Mononuclear cell (primary cell): ENCODE data around the gene TP53BP2. TPM values are rescaled to one million over a fixed set of nuclear protein-coding genes. Genes with fewer than 3 reads are reported as not detected.
"Not testable (repeated sequence)": the region's sequence is repeated elsewhere in the genome, so short reads cannot be mapped to it uniquely, and the experiment has no call there.

Experiments
- H3K27me3 ChIP-seq: 2 replicates; pipeline ENCODE4 v1.6.0; 2011; ENCODE audit warnings: low read length, control low read depth; ENCODE audit not compliant: insufficient read depth
- H3K4me1 ChIP-seq: 2 replicates; pipeline ENCODE4 v1.5.1; 2011; ENCODE audit warnings: mild to moderate bottlenecking, low read length, control low read depth; ENCODE audit not compliant: insufficient read depth
- H3K4me3 ChIP-seq: 2 replicates; pipeline ENCODE4 v1.5.1; 2011; ENCODE audit warnings: mild to moderate bottlenecking, low read length, moderate library complexity
- H3K9me3 ChIP-seq: 2 replicates; pipeline ENCODE4 v1.5.1; 2011; ENCODE audit warnings: low read depth, mild to moderate bottlenecking, control low read depth, low read length
- total RNA-seq: library from RNA; depleted of rRNA; stranded (reverse); fragments of >200 nt; gene quantifications from one replicate; pipeline ENCODE4 v1.2.3, GENCODE V29; 2012

The TP53BP2 gene
- total RNA-seq, 1 donor: 117 TPM

DNA sequence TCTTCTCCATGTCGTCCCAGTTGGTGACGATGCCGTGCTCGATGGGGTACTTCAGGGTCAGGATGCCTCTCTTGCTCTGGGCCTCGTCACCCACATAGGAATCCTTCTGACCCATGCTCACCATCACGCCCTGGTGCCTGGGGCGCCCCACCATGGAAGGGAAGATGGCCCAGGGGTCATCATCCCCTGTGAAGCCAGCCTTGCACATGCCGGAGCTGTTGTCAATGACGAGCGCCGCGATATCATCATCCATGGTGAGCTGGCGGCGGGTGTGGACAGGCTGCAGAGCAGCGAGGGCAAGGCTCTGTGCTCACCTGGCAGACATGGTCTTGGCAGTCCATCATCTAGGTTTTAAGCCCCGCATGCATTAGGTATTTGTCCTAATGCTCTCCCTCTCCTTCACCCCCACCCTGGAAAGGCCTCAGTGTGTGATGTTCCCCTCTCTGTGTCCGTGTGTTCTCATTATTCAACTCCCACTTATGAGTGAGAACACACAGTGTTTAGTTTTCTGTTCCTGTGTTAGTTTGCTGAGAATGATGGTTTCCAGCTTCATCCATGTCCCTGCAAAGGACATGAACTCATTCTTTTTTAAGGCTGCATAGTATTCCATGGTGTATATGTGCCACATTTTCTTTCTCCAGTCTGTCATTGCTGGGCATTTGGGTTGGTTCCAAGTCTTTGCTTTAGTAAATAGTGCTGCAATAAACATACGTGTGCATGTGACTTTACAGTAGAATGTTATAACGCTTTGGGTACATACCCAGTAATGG, 19.0 kb upstream of the TP53BP2 start:
- H3K9me3 ChIP-seq, H3K27me3 ChIP-seq, H3K4me3 ChIP-seq, H3K4me1 ChIP-seq: not testable (repeated sequence)

GRCh38 chr1:223864084-223864483, 18.3 kb upstream of the TP53BP2 start:
- Histone ChIP-seq H3K4me3 (no peak overlapping the region), H3K27me3 (no peaks in the 10 kb centered on the region), H3K4me1 (no peaks in the 10 kb centered on the region), H3K9me3 (no peaks in the 10 kb centered on the region)

DNA sequence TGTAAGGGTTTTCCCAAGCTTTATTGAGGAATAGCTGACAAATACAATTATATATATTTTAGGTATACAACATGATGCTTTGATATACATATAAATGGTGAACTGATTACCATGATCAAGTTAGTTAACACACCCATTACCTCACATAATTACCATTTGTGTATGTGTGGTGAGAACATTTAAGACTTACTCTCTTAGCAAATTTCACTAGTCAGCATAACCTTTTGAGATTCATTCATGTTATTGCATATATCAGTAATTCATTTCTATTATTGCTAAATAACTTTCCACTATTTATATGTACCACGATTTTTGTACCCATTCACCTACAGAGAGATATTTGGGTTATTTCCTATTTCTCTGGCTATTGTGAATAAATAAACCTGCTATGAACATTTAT, 16.2 kb upstream of the TP53BP2 start:
- no peaks in the 10 kb centered on the region for H3K9me3 ChIP-seq
- H3K4me1 ChIP-seq: no peaks in the 10 kb centered on the region
- no peak overlapping the region for H3K4me3 ChIP-seq
- H3K27me3 ChIP-seq: no peaks in the 10 kb centered on the region

GRCh38 chr1:223860051-223860622, 14.4 kb upstream of the TP53BP2 start:
- Histone ChIP-seq H3K9me3 (no peaks in the 10 kb centered on the region), H3K4me1 (no peaks in the 10 kb centered on the region), H3K4me3 (no peak overlapping the region), H3K27me3 (no peaks in the 10 kb centered on the region)

- Histone ChIP-seq H3K4me3 (no peak overlapping the region), H3K27me3 (no peaks in the 10 kb centered on the region), H3K9me3 (no peaks in the 10 kb centered on the region), H3K4me1 (no peaks in the 10 kb centered on the region)
These were observed 13.3 kb upstream of the TP53BP2 start for GRCh38 chr1:223859058-223859457.

- H3K27me3 ChIP-seq: no peaks in the 10 kb centered on the region
- H3K4me3 ChIP-seq: no peak overlapping the region
- H3K4me1 ChIP-seq: no peaks in the 10 kb centered on the region
- H3K9me3 ChIP-seq: no peaks in the 10 kb centered on the region
These were observed 10.6 kb upstream of the TP53BP2 start for GRCh38 chr1:223856386-223856785.

DNA sequence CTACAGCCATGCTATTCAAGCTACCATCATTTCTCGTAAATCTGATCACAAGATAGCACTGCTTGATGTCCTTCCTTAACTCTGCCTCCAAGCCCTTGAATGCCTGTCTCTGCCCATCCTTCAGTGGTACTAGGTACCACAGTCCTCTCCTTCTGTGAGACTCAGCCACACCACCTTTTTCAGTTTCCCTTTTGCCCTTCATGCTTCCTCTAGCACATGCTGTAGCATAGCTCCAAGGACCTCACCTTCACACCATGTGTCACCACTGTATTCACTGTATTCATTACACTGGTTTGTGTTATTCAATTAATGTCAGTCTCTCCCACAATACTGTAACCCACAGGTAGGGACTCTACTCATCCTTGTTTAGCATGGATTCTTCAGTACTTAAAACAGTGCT, 8.0 kb upstream of the TP53BP2 start:
- Histone ChIP-seq H3K9me3 (no peaks in the 10 kb centered on the region), H3K4me3 (no peak overlapping the region), H3K4me1 (no peaks in the 10 kb centered on the region), H3K27me3 (no peaks in the 10 kb centered on the region)

DNA sequence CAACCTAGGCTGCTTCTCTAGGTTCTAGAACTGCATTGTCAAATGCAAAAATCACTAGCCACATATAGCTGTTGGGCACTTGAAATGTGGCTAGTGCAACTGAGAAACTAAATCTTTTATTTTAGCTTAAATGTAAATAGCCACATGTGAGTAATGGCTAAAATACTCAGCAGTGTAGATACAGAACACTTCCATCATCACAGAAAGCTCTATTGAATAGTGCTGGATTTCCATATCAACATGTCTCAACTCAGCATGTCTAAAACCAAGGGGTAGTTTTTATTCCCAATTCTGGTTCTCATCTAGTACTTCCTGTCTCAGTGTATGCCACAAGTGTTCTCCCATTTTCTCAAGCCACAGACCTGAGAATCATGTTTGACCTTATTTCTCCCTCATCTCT, 7.5 kb upstream of the TP53BP2 start:
- H3K27me3 ChIP-seq: no peaks in the 10 kb centered on the region
- H3K9me3 ChIP-seq: no peaks in the 10 kb centered on the region
- no peak overlapping the region for H3K4me3 ChIP-seq
- H3K4me1 ChIP-seq: no peaks in the 10 kb centered on the region

- Histone ChIP-seq H3K4me3 (no peak overlapping the region), H3K4me1 (no peaks in the 10 kb centered on the region), H3K9me3 (no peaks in the 10 kb centered on the region), H3K27me3 (no peaks in the 10 kb centered on the region)
These were observed 6.6 kb upstream of the TP53BP2 start for GRCh38 chr1:223852337-223852736.

DNA sequence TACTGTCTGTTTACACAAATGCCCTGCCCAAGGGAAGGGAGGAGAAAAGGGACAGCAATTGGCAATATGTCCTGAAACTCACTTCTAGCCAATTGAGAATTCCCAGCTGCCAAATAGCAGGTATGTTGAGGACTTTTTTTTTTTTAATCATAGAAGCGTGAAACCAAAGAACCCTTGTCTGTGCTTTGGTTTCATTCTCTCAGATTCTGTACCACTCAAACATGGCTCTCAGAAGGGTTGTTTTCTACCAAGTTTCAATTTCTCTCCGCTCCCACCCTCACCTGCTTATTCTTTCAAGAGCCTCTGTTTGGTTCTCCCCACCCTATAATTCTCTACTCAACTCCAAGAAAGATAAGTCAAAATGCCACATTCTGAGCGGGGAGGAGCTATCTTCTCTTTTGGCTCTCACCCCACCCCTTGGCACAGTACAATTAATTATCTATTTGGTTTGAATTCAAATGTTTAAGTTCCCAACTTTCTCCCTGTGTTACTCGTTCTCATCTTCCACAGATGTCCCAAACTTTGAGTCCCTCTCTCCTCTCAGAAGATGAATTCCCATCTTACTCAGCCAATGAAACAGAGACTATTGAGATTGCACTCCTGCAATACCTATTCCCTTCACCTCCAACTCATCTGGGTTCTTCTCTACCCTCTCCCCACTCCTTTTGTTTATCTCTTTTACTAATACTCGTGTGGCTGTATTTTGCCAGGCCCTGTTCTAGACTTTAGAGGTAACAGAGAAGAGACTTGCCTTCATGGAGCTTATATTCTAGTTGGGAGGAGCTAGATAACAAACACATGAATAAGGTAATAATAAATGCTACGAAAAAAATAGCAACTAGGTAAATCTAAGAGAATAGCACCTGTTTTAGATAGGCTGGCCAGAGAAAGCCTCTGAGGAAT, 3.9 kb upstream of the TP53BP2 start:
- H3K4me1 ChIP-seq: peaks cover 12% of the 10 kb centered on the region
- no peaks in the 10 kb centered on the region for H3K9me3 ChIP-seq
- no peaks in the 10 kb centered on the region for H3K27me3 ChIP-seq
- no peak overlapping the region for H3K4me3 ChIP-seq

GRCh38 chr1:223848536-223848935, 2.8 kb upstream of the TP53BP2 start:
- peaks cover 21% of the 10 kb centered on the region for H3K4me1 ChIP-seq
- no peak overlapping the region for H3K4me3 ChIP-seq
- no peaks in the 10 kb centered on the region for H3K9me3 ChIP-seq
- H3K27me3 ChIP-seq: no peaks in the 10 kb centered on the region

- H3K9me3 ChIP-seq: no peaks in the 10 kb centered on the region
- H3K4me3 ChIP-seq: no peak overlapping the region
- H3K4me1 ChIP-seq: peaks cover 25% of the 10 kb centered on the region
- no peaks in the 10 kb centered on the region for H3K27me3 ChIP-seq
These were observed 2.1 kb upstream of the TP53BP2 start for GRCh38 chr1:223847781-223848345.

DNA sequence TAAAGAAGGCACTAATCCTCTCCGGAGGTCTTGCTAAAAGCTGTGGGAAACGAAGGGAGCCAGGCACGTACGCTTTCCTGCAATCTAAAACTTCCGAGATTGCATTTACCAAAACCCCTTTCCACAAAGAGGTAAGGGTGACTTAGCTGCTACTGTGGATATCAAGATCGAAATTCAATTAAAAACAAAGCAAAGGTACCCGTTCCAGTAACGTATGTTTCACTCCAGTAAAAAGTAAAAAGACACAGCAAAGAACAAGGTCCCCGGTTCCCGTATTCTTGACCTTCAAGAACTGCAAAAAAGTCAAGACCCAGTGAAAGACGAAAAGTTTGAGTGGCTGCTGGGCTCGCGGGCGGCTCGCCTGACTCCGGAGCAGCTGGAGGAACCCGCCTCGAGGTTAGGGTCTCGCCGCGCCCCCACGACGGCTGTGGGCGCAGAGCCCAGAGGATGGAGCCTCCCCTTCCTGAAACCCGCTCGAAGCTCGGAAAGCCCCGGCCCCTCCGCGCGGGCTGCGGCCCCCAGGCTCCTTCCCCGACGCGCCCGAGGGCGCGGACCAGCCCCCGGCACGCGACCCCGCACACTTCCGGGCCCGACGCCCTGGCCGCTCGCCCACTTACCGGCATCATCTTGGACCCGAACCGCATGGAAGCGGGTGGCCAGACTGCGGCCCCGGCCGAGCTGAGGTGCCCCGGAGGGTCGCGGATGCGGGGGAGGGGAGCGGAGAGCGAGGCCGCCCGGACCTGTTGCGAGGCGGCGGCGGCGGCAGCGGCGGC, 524 bp downstream of the TP53BP2 start:
- H3K9me3 ChIP-seq: no peaks in the 10 kb centered on the region
- peaks cover 31% of the 10 kb centered on the region for H3K4me1 ChIP-seq
- peak overlapping the region; percentile 86 for H3K4me3 ChIP-seq
- no peaks in the 10 kb centered on the region for H3K27me3 ChIP-seq

DNA sequence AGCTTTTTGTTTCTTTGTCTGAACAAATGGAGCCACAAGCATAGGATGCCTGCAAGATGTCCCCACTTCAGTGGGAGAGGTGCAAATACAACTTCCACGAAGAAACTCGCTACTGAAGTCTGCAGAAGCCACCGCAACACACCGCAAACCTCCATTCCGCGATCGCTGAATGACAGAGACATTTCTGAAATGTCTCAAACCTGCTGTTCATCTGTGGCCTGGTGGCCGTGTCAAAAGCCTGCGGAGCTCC, 1.0 kb downstream of the TP53BP2 start:
- Histone ChIP-seq H3K27me3 (no peaks in the 10 kb centered on the region), H3K4me1 (peaks cover 31% of the 10 kb centered on the region), H3K4me3 (peak overlapping the region; percentile 86)

More for the DNA sequence above, 1.0 kb downstream of the TP53BP2 start:
- no peaks in the 10 kb centered on the region for H3K9me3 ChIP-seq
